Right lung (tissue), 5 donors: ENCODE data around the gene CDC42BPA. TPM values are rescaled to one million over a fixed set of nuclear protein-coding genes. Genes with fewer than 3 reads are reported as not detected.
"Not testable (repeated sequence)": the region's sequence is repeated elsewhere in the genome, so short reads cannot be mapped to it uniquely, and the experiment has no call there.

Experiments used
- DNase-seq, 2 donors: peaks; one replicate each; pipeline ENCODE4 v3.0.0-alpha.2; 2013
- polyA plus RNA-seq, 5 donors: library from polyadenylated mRNA; unstranded; fragments of 120-200 nt; gene quantifications; one replicate each; pipeline versions ENCODE4 v1.2.1 to v1.2.3, GENCODE V29; 2013; ENCODE audit warnings: inconsistent platforms in 1 of 5, low replicate concordance in 1 of 5; ENCODE audit not compliant: insufficient read length in 5 of 5, insufficient read depth in 1 of 5

Gene CDC42BPA
- polyA plus RNA-seq, 5 donors = 31.8 to 45.8 (median 42.7) TPM

DNA sequence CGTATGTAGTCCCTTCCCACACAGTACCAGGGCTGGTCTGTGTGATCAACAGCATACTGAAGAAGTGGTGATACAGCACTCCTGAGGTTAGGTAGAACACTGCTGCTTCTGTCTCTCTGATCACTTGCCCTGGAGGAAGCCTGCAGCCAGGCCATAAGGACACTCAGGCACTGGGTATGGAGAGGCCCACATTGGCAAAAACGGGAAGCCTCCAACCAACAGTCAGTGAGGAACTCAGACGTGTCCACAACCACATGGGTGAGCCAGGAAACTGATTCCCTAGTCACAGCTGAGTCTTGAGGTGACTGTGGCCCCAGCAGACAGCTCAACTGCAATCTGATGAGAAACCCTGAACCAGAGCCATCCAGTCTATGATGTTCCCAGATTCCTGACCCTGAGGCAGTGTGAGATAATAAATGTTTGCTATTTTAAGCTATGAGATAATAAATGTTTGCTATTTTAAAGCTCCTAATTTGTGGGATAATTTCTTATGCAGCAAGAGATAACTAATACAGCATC is 315.7 kb downstream of the CDC42BPA start:
- no peak for DNase-seq

DNA sequence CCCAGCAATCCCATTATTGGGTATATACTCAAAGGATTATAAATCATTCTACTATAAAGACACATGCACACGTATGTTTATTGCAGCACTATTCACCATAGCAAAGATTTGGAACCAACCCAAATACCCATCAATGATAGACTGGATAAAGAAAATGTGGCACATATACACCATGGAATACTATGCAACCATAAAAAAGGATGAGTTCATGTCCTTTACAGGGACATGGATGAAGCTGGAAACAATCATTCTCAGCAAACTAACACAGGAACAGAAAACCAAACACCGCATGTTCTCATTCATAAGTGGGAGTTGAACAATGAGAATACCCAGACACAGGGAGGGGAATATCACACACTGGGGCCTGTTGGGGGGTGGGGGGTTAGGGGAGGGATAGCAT is 318.7 kb downstream of the CDC42BPA start:
- DNase-seq = not testable (repeated sequence)

DNA sequence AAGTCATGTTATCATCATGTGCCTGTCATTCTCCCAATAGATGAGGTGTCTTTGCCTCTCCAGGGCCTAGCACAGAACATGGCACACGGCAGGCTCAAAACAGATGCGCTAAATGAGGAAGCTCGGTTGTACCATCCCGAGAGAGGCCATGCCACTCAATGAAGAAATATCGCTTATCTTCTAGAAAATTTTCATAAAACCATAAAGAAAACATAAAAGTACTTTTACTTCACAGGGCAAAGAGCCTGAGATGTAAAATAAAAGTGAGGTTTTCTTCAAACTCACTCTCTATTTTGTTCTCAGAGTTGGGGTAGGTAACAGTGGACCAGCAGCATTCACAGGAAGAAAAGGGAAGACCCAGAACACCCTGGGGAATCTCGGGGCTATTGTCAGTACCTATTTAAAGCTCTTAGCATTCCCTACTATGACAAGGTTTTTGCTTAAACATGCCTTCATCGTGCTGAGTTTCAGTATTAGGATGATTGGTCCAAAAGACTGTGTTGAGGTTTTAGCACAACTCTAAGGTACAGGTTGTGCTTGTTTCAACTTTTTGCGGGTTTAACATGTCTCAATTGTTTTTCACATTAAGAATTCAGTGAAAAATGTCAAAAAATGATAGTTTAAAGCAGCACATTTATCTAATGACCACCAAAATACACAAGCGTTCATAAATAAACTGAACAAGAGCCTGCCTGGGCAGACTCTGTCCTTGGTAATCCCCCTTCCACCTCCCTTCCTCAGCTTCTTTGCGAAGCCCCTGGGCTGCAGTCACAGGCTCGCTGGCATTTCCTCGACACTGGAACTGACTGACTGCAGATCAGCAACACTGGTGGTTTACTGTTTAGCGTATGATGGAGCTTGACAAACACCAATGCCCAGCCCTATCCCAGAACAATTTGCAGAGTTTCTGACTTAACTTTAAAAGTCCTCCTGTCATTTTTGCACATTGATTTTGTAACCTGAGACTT is 322.6 kb downstream of the CDC42BPA start:
- DNase-seq = no peak

DNA sequence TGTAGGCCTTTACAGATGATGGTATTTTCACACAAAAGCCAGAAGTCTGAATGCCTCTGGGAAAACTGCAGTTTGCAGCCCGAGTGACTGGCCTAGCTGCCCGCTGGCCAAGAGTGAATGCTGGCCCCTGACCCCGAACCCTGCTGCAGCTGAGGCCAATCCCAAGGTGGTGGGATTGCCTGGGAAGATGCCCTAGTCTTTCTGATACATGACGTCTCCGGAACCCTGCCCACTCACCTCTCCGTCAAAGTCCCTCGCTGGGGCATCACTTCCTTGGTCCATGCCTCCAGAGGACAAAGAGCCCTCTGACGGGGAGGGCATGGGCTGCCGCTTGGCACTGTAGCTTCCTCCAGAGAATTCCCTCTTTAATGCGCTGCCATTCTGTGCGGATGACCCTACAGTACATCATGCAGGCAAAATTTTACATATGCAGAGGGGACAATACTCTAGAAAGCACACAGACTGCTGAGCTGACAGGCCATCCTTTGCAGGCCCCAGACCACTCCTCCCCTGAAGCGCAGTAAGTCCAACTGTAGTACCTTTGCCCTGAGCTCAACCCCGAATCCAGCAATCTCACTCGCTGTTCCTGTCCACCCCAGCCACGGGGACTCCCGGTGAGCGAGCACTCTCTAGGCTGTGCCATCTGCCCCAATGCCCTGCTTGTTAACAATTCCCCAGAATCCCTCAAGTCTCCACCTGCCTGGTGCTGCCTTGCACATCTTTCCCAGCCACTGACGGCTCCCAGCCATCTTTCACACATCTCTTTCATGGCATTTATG is 323.5 kb downstream of the CDC42BPA start:
- no peak for DNase-seq

DNA sequence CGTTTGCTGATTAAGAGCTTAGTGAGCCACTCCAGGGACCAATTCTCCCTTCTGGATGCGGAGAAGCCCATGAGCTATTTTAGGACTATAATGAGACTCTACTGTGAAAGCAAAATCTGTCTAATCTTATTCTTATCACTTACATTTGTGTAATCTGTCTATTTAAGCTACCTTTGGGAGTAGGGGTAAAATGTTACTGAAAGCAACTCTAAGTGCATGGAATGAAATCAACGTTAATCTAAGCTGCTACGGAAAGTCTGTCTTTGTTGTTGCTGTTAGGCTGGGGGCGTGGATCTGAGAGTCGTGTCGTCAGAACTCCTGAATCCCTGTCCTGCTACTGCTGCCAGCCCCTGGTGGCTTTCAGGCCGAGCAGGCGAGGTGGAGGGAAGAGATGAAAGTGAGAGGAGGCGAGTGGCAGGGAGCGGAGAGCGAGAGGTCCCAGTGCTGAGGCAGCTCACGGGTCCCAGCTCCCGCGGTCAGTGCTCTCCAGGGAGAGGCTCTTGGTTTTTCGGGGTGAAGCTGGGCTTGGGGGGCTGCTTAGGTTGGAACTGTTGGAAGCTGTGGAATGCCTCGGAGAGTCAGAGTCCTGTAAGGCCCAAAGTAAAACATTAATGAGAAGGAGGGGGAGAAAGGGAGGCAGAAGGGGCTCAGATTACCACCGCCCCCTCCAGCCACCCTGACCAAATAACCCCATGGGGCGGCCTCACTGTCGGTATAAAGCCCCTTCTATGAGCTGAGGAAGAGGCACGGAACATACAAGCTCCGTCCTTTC is 324.3 kb downstream of the CDC42BPA start:
- no peak for DNase-seq

DNA sequence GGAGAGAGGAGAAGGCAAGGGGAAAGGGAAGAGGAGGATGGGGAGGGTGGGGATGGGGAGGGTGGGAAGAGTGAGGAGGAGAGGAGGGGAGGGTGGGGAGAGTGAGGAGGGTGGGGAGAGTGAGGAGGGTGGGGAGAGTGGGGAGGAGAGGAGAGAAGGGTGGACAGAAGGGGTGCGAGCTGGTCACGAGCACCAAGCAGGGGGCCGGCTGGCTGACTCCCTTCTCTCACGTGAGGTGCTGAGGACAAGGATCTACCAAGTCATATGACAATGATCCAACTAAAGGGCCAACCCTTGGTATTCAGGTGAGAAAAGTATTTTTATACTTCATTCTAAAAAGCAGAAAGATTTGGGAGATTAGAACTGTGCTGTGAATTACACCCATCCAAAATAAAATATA is 326.4 kb downstream of the CDC42BPA start:
- no peak for DNase-seq

DNA sequence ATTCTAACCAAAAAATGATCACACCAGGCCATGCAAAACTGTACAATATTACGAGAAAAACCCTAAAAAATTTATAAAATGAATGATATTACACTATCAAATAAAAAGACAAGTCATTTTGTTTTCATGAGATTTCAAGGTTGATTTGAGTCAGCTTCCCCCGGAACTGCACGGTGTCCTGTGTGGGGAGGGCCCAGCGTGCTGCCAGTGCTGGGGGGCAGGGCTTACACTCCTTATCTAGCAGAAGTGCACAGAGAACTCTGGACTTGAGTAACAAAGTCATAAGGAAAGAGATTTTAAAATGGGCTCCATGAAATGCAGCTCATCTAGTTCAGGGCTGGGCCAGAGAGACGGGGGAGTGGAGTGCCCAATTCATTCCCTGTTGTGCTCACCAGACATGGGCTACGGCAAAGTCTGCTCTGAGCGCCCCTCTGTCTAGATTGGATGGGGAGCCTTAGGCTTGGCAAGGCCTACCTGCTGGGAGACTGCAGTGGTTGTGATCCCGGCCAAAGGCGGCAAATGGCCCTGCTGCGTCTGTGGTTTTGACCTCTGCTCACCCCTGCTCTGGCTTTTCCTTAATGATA is 328.1 kb downstream of the CDC42BPA start:
- DNase-seq = no peak

DNA sequence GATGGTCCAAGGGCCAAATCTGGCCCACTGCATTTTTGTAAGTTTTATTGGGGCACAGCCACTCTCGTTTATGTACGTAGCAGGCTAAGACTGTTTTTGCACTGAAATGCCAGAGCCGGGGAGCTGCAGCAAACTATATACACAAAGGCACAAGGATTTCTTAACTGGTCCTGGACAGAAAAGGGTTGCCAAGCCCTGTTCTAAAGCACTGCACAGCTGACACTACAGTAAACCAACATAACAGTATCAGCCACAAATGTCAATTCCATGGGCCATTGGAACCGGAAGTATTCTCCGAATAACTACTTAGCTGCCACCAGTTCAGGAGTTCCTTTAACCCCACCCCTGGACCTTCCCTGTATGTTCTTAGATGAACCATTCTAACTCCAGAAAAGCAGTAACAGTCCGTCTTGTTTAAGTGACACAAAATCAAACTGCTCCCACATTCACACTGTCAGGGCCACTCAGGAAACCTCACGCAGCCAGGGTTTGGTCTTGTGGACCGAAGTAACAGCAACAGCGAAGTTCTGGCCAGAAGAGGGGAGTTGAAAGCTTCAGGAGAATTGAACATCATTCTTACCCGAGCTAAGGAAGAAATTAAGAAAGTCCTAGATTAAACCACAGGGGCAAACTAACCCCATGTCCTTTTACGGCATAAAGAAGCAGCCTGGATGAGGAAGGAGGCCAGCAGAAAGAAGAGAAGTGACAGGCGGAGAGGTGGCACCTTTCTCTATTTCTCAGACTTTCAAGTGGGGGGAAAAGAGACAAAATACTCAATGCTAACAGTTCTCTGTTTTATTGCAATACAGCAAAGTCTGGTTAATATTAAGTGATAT is 329.0 kb downstream of the CDC42BPA start:
- DNase-seq = no peak

DNA sequence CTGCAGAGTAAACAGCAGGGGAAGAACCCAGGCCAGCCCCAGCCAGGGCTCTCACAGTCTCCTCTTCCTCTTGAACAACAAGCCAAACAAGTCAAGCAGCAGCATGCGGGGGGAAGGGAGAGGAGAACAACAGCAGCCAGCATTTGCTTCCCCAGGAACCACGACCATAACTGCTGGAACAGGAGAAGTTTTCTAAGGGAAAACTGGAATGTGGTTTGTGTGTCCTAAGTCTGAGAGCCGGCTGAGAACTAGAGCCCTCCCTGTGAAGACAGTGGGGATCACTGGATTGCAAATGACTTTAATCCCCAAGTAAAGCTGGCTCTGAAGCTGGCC is 330.0 kb downstream of the CDC42BPA start:
- no peak for DNase-seq

DNA sequence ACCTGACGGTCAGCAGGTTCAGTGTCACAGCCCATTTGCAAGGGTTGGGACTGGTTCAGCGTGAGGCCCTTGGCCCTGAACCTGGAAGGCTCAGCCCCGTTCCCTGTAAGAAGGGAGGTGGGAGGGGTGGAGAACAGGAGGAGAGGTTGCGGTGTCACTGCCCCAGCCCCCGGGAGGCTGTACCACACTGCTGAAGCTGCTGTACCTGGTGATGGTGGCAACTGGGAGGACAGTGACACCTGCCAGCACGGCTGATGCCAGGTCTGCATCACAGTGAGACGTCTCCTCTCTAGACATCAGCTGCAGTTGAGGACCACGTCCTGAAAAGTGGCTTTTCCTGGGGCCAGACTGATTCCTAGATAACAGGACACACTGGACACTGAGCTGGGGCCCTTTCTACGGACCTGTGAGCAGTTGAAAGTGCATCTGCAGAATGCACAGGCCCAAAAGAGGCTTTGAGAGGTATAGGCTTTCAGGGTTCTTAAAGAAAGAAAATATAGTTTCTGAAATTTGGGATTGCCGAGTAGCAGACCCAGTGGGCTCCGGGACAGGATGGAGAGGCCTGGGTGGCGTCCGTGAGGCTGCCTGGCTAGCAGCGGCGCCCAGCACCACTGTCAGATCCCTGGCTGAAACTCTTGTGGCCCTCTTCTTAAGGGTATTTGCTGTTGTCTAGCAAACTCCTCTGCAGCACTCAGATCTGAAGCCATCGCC is 330.5 kb downstream of the CDC42BPA start:
- no peak for DNase-seq

DNA sequence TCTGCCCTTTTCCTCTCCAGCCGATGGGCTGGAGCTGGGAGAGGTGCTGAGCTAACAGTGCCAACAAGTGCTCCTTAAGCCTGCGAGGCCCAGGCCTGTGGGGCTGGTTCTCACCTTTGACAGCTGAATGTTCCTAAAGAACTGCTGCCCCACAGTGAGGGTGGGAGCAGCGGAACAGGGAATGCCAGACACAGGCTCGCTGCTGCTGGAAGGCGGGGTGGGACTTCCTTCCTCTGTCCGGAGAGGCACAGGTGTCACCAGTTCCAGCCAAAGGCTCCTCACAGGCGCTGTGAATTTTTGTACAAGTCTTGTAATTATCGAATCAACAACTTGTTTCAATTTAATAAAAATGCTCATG is 331.1 kb downstream of the CDC42BPA start:
- no peak for DNase-seq

DNA sequence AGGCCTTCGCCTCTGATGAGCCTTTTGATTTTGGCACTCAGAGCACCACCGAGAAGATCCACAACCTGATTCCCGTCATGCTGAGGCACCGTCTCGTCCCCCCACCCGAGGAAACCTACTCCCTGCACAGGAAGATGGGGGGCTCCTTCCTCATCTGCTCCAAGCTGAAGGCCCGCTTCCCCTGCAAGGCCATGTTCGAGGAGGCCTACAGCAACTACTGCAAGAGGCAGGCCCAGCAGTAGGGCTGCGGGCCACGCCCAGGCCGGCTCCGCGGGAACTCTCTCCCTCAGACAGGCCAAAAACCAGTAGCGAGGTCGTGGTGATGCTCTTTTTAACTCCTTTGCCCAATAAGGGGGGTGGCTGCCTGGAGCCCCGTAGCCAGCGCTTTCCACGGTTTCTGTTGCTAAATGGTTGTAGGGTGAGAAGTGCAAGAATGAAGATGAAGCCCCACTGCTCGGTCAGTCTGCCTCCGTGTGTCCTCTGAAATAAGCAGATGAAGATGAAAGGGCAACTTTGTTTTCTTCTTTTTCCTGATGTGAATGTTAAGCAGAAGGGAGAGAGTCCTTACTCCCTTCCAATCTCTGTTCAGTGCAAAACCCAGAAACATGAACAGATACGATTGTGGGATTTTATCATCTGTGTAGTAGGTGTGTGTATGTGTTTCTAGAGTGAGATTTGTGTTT is 331.7 kb downstream of the CDC42BPA start:
- DNase-seq = no peak

DNA sequence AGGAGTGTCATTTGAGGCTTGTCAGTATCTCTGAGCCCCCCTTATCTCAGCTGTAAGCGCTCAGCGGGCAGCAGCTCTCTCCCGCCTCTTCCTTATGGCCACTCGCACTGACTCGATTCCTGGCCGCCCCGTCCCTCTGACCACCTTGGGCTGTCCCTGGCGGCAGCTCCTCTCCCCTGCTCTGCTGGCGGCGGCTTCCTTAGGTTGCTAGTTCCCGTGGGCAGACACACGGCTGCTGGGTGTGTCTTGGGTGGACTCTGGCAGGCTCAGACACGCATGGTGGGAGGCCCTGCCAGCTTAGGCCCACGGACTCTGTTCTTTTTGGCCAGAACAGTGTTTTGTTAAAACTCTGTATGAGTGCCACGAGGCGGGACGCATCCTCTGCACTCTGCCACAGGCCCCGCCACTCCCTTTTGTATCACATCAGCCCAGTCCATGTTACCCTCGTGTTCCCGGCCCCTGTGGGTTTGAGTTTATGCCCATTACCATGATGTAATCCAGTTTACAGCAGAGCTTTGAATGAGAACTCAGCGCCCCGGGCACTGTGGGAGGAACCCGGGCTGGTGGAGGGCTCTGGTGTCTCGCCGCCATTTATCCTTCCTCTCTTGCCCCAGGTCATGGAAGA is 332.3 kb downstream of the CDC42BPA start:
- DNase-seq = no peak

DNA sequence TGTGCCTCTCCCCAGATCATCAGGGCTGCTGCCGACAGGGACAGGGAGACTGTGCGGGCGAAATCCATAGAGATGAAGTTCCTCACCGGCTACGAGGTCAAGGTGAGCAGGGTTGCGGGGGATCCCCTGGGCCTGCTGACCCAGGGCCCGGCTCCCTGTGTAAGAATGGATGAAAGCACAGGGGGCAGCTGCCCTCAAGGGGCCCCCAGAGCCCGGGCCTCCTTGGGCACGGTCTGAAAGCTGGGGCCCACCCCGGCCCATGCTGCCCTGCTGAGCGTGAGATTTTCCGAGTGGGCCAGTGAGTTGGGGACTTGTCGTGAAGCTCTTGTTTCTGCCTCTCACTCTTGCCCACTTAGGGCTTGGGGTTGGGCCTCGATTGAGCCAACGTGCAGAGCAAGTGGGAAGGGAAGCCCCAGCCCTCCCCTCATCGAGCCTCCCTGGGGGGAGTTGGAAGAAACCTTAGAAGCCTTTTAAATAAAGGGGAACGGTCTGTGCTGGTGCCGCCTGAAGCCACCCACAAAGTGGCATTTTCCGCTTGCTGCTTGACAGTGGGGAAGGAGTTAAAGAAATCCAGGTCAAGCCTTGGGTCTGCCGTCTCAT is 333.0 kb downstream of the CDC42BPA start:
- no peak for DNase-seq

DNA sequence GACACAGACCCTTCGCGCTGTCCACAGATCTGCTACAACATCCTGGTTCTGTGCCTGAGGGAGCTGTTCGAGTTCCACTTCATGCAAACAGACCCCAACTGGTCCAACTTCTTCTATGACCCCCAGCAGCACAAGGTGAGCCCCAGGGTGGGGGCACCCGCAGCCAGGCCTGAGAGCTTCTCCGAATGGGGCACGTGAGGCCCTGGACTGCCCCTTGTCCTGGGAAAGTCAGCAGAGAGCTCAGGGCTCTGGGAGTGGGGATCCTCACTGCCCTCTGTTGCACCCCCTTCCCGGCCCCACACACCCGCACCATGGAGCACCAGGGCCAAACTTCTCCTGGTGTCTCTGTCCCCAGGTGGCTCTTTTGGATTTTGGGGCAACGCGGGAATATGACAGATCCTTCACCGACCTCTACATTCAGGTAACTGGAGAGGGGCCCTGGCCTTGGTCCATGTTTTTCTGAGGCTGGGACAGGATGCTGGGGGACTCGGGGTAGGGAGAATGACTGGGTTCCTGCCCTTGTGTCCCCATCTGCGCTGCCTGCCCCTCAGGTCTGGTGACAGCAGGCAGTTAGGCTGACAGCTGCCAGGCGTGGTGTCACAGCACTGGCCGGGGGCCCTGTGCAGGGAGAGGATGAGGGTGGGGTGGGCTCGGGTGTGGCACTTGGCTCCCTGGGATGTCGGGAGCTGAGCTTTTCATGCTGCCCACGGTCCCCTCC is 333.6 kb downstream of the CDC42BPA start:
- DNase-seq = no peak

DNA sequence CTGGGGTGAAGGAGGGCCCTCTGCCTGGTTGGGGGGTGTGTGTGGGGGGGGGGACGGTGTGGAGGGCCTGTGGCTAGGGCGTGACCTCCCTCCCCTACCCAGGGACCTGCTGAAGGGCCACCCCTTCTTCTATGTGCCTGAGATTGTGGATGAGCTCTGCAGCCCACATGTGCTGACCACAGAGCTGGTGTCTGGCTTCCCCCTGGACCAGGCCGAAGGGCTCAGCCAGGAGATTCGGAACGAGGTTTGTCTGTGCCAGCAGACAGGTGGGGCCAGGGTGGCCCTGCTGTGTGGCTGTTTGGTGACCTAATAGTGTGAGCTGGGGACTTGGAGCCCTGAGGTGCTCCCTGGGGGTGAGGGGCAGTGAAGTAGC is 334.3 kb downstream of the CDC42BPA start:
- DNase-seq = no peak

DNA sequence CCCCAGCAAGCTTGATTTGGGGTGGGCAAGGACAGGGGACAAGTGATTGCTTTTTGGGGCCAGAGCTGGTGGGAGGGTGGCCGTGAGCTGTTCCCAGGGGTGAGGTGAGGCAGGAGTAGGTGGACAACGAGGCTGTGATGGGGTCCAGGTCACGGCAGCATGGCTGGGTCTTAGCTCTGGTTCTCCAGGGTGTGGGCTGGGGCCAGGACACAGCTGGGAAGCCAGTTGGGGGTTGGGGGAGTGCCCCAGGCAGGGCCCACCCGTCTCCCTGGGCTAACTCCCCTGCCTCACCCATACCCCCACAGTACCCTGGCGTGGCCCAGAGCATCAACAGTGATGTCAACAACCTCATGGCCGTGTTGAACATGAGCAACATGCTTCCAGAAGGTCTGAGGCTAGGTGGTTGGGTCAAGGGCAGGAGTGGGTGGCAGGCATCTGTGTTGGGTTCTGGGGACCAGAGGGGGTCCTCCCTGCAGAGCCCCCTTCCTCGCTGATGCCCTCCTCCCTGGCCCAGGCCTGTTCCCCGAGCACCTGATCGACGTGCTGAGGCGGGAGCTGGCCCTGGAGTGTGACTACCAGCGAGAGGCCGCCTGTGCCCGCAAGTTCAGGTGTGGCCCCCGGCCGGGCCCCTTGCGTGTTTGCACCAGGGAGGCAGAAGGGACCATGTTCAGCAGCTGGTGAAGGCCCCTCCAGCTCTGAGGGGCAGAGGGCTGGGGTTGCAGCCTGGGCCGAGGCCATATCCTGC is 334.9 kb downstream of the CDC42BPA start:
- DNase-seq = no peak
